K562 (cell line): Measurements from ENCODE around the gene SDSL. TPM values are rescaled to one million over a fixed set of nuclear protein-coding genes. Genes with fewer than 3 reads are reported as not detected.

Source experiments
- BCL6 ChIP-seq: fragments of 250-450 bp; sonication (Bioruptor Pico); IDR thresholded peaks from 2 replicates; pipeline ENCODE4 v1.4.0; 2020
- BHLHE40 ChIP-seq: IDR thresholded peaks from 2 replicates; pipeline ENCODE4 v1.6.1; 2011; ENCODE audit warnings: low read length, improper control_type of control experiment
- CHD2 ChIP-seq: IDR thresholded peaks from 2 replicates; pipeline ENCODE4 v1.6.1; 2011; ENCODE audit warnings: low read depth, low read length
- CTBP1 ChIP-seq: fragments of 450-650 bp; IDR thresholded peaks from 2 replicates; pipeline ENCODE4 v1.6.1; 2016; ENCODE audit warnings: borderline replicate concordance
- NR1H2 ChIP-seq: sonication (generic); formaldehyde crosslinking; IDR thresholded peaks from 2 replicates; pipeline ENCODE4 v1.4.0; 2020; ENCODE audit warnings: mild to moderate bottlenecking, missing genetic modification reagents
- NRF1 ChIP-seq, 2 experiments: fragments of 450-650 bp; IDR thresholded peaks in 1 of 2; conservative IDR thresholded peaks in 1 of 2; 2 replicates each; pipeline ENCODE4 v1.6.1; 2014; ENCODE audit warnings: mild to moderate bottlenecking in 2 of 2
- PCBP2 ChIP-seq: fragments of 200-400 bp; formaldehyde crosslinking; IDR thresholded peaks from 2 replicates; pipeline ENCODE4 v1.6.1; 2018; ENCODE audit warnings: low read length, low read depth, mild to moderate bottlenecking, moderate library complexity; ENCODE audit not compliant: poor library complexity, severe bottlenecking
- PRMT5 ChIP-seq: sonication (generic); formaldehyde crosslinking; IDR thresholded peaks from 2 replicates; pipeline ENCODE4 v1.5.0; 2020; ENCODE audit warnings: missing genetic modification reagents
- RAD21 ChIP-seq, 2 experiments: fragments of 250-450 bp in 1 of 2; fragments of 450-650 bp in 1 of 2; sonication (Bioruptor Pico) in 1 of 2; formaldehyde crosslinking in 1 of 2; IDR thresholded peaks in 1 of 2; conservative IDR thresholded peaks in 1 of 2; 2 replicates each; pipeline versions ENCODE4 v1.4.0 to v1.8.0; 2020 to 2022; ENCODE audit warnings: mild to moderate bottlenecking in 2 of 2, moderate library complexity in 1 of 2
- SAFB ChIP-seq: fragments of 200-400 bp; formaldehyde crosslinking; IDR thresholded peaks from 2 replicates; pipeline ENCODE4 v1.6.1; 2017; ENCODE audit warnings: low read depth, low read length, borderline replicate concordance
- SMAD4 ChIP-seq: fragments of 250-450 bp; sonication (Bioruptor Pico); conservative IDR thresholded peaks from 2 replicates; pipeline ENCODE4 v1.8.0; 2021; ENCODE audit warnings: inconsistent platforms, mild to moderate bottlenecking, moderate library complexity
- SRF ChIP-seq, 2 experiments: fragments of 250-450, 450-650 bp in 1 of 2; sonication (Bioruptor Pico) in 1 of 2; sonication (generic) in 1 of 2; formaldehyde crosslinking; IDR thresholded peaks; 2 replicates each; pipeline versions ENCODE4 v1.5.0 to v1.5.1; 2020 to 2022; ENCODE audit warnings: mild to moderate bottlenecking in 1 of 2, missing genetic modification reagents in 1 of 2
- ZNF239 ChIP-seq: fragments of 250-450 bp; sonication (Bioruptor Pico); IDR thresholded peaks from 2 replicates; pipeline ENCODE4 v1.4.0; 2020; ENCODE audit warnings: mild to moderate bottlenecking
- polyA plus RNA-seq, 8 experiments: library from polyadenylated mRNA; depleted of rRNA in 4 of 8; stranded (reverse) in 5 of 8; unstranded in 3 of 8; fragments of >200 nt; fragmentation: Nextera tagmentation in 2 of 8; fragmentation: Illumina TruSeq in 1 of 8; extraction: Ambion mirVana in 2 of 8; extraction: Trizol in 1 of 8; gene quantifications; 2 replicates each; pipeline versions ENCODE4 v1.2.1 to v1.2.3, GENCODE V29; 2011 to 2014; ENCODE audit warnings: inconsistent platforms in 1 of 8, missing spikeins in 1 of 8
- total RNA-seq, 7 experiments: library from RNA; depleted of rRNA in 6 of 7; stranded (reverse); fragments of >200 nt in 6 of 7; fragmentation: Illumina TruSeq in 2 of 7; extraction: Trizol in 2 of 7; gene quantifications; 2 replicates each; pipeline versions ENCODE4 v1.2.1 to v1.2.3, GENCODE V29; 2011 to 2021; ENCODE audit warnings: low replicate concordance in 1 of 7
- TF ChIP-seq, protein P1 (sequence below), 2 experiments: fragments of 450-650 bp; formaldehyde crosslinking in 1 of 2; IDR thresholded peaks; 2 replicates each; pipeline versions ENCODE4 v1.4.0 to v1.6.1; 2014 to 2020; ENCODE audit warnings: mild to moderate bottlenecking in 2 of 2, borderline replicate concordance in 1 of 2, low read depth in 1 of 2
- TF ChIP-seq, protein P2 (sequence below): sonication (generic); formaldehyde crosslinking; IDR thresholded peaks from 2 replicates; pipeline ENCODE4 v1.8.1; 2022; ENCODE audit warnings: missing genetic modification reagents
- TF ChIP-seq, protein P3 (sequence below): sonication (generic); formaldehyde crosslinking; IDR thresholded peaks from 2 replicates; pipeline ENCODE4 v1.9.0; 2022; ENCODE audit warnings: mild to moderate bottlenecking, missing genetic modification reagents
- TF ChIP-seq, protein P4 (sequence below): fragments of 250-450 bp; sonication (Bioruptor Pico); IDR thresholded peaks from 2 replicates; pipeline ENCODE4 v1.5.0; 2020; ENCODE audit warnings: mild to moderate bottlenecking

Gene SDSL
- total and polyA plus RNA-seq, 9 of the 15 experiments (the other 6 are each of a cell fraction or from before 2014, with no cell fraction given): 0.31 to 11.0 (median 7.4) TPM

DNA sequence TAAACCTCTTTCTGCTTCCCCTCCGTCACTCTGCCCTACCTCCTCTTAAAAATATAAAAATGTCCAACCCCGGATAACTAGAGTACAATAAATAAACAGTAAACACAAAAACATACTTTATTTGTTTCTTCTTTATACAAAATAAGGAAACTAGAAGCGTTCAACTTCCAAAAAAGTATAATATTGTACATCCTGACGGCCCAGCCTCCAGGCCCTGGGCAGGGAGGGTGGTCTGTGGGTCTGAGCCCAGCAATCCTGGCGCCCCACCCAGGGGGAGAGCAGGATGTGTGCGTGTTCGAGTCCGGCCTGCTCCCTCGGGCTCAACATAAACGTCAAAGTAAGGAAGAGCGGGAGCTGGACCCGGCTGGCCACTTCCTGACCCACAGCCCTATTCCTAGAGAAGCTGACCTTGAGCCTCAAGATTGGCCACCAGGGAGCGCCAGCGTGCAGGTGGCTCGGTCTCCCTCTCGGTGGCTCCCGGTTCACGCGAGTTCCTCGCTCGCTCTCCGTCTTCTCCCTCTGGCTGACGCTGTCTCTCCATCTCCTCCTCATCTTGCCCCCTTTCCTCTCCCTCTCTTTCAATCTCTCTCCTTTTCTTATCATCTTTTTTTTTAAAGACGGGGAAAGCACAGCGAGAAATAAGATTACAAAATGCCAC, 40.1 kb downstream of the SDSL start (continued):
- TF ChIP-seq, protein P1, sequence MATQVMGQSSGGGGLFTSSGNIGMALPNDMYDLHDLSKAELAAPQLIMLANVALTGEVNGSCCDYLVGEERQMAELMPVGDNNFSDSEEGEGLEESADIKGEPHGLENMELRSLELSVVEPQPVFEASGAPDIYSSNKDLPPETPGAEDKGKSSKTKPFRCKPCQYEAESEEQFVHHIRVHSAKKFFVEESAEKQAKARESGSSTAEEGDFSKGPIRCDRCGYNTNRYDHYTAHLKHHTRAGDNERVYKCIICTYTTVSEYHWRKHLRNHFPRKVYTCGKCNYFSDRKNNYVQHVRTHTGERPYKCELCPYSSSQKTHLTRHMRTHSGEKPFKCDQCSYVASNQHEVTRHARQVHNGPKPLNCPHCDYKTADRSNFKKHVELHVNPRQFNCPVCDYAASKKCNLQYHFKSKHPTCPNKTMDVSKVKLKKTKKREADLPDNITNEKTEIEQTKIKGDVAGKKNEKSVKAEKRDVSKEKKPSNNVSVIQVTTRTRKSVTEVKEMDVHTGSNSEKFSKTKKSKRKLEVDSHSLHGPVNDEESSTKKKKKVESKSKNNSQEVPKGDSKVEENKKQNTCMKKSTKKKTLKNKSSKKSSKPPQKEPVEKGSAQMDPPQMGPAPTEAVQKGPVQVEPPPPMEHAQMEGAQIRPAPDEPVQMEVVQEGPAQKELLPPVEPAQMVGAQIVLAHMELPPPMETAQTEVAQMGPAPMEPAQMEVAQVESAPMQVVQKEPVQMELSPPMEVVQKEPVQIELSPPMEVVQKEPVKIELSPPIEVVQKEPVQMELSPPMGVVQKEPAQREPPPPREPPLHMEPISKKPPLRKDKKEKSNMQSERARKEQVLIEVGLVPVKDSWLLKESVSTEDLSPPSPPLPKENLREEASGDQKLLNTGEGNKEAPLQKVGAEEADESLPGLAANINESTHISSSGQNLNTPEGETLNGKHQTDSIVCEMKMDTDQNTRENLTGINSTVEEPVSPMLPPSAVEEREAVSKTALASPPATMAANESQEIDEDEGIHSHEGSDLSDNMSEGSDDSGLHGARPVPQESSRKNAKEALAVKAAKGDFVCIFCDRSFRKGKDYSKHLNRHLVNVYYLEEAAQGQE (IDR thresholded peaks at IDR 0.05; ENCODE audit: borderline replicate concordance): peak; percentile 86
- TF ChIP-seq, protein P1 (CRISPR knock-in tag; IDR thresholded peaks at IDR 0.05; ENCODE audit: low read depth): no peak
- TF ChIP-seq SAFB (peak; percentile 27; the same call in 1 of the 2 replicates), PRMT5 (CRISPR knock-in tag) (no peak), SRF (CRISPR knock-in tag; IDR thresholded peaks at IDR 0.05) (no peak), RAD21 (CRISPR knock-in tag; conservative IDR thresholded peaks at IDR 0.05 in 1 of 2, IDR thresholded peaks at IDR 0.05 in 1 of 2) (peak; percentile 73 to 92), PCBP2 (no peak), BCL6 (CRISPR knock-in tag) (no peak), ZNF239 (CRISPR knock-in tag) (no peak), NR1H2 (CRISPR knock-in tag) (no peak), BHLHE40 (peak; percentile 51; the same call in 1 of the 2 replicates), SMAD4 (CRISPR knock-in tag) (no peak), NRF1 (conservative IDR thresholded peaks at IDR 0.05 in 1 of 2, IDR thresholded peaks at IDR 0.05 in 1 of 2) (no peak; a peak in 1 of 4 replicates), CHD2 (peak; percentile 90), CTBP1 (peak; percentile 42; the same call in 1 of the 2 replicates)
- TF ChIP-seq, protein P2, sequence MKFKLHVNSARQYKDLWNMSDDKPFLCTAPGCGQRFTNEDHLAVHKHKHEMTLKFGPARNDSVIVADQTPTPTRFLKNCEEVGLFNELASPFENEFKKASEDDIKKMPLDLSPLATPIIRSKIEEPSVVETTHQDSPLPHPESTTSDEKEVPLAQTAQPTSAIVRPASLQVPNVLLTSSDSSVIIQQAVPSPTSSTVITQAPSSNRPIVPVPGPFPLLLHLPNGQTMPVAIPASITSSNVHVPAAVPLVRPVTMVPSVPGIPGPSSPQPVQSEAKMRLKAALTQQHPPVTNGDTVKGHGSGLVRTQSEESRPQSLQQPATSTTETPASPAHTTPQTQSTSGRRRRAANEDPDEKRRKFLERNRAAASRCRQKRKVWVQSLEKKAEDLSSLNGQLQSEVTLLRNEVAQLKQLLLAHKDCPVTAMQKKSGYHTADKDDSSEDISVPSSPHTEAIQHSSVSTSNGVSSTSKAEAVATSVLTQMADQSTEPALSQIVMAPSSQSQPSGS (CRISPR knock-in tag): no peak
- TF ChIP-seq, protein P3, sequence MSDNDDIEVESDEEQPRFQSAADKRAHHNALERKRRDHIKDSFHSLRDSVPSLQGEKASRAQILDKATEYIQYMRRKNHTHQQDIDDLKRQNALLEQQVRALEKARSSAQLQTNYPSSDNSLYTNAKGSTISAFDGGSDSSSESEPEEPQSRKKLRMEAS: no peak
- TF ChIP-seq, protein P4, sequence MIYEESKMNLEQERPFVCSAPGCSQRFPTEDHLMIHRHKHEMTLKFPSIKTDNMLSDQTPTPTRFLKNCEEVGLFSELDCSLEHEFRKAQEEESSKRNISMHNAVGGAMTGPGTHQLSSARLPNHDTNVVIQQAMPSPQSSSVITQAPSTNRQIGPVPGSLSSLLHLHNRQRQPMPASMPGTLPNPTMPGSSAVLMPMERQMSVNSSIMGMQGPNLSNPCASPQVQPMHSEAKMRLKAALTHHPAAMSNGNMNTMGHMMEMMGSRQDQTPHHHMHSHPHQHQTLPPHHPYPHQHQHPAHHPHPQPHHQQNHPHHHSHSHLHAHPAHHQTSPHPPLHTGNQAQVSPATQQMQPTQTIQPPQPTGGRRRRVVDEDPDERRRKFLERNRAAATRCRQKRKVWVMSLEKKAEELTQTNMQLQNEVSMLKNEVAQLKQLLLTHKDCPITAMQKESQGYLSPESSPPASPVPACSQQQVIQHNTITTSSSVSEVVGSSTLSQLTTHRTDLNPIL (CRISPR knock-in tag): no peak
